Testis (tissue), 3 donors: Measurements from ENCODE around the gene TNFSF4. TPM values are rescaled to one million over a fixed set of nuclear protein-coding genes. Genes with fewer than 3 reads are reported as not detected.

Experiments
- DNase-seq: peaks from one replicate; pipeline ENCODE4 v3.0.0-alpha.2; 2019
- H3K27ac ChIP-seq, 2 donors: fragments of 200-600 bp; sonication (generic); one replicate each; pipeline ENCODE4 v1.5.1; 2019
- H3K27me3 ChIP-seq: fragments of 200-600 bp; sonication (generic); one replicate; pipeline ENCODE4 v1.5.1; 2019
- H3K36me3 ChIP-seq: fragments of 200-600 bp; sonication (generic); one replicate; pipeline ENCODE4 v1.5.1; 2017; ENCODE audit warnings: low read depth; ENCODE audit errors: missing control alignments
- H3K4me1 ChIP-seq: fragments of 200-600 bp; sonication (generic); one replicate; pipeline ENCODE4 v1.5.1; 2019
- H3K4me3 ChIP-seq, 2 donors: fragments of 200-600 bp; sonication (generic); one replicate each; pipeline ENCODE4 v1.5.1; 2017 to 2019
- H3K9me3 ChIP-seq: fragments of 200-600 bp; sonication (generic); one replicate; pipeline ENCODE4 v1.5.1; 2017
- CTCF ChIP-seq, 3 experiments: fragments of 450-650 bp in 2 of 3; fragments of 200-600 bp in 1 of 3; sonication (generic) in 1 of 3; IDR thresholded peaks; one replicate each; pipeline ENCODE4 v1.5.1; 2016 to 2019; ENCODE audit warnings: antibody characterized with exemption in 3 of 3, mild to moderate bottlenecking in 2 of 3, moderate library complexity in 1 of 3
- POLR2A ChIP-seq: fragments of 450-650 bp; IDR thresholded peaks from one replicate; pipeline ENCODE4 v1.6.1; 2017; ENCODE audit warnings: antibody characterized with exemption, mild to moderate bottlenecking, moderate library complexity
- WGBS, 2 donors: methylation state at CpG; one replicate each; pipeline ENCODE4 v1.1.5; 2018; 5-methylcytosine and 5-hydroxymethylcytosine counted together
- intact Hi-C: fragments of 100-400 bp; cut with DNase I; formaldehyde crosslinking; loops from one replicate; pipeline ENCODE4 v1.15.1; 2023; ENCODE audit warnings: low total_unique reads
- polyA plus RNA-seq: library from polyadenylated mRNA; stranded (reverse); fragments of 350-450 nt; fragmentation: Illumina TruSeq; extraction: RNeasy Lipid Tissue Mini Kit (QIAGEN cat#74804); gene quantifications from one replicate; pipeline ENCODE4 v1.2.3, GENCODE V29; 2014; ENCODE audit warnings: low read depth, low replicate concordance; ENCODE audit not compliant: insufficient read depth
- total RNA-seq, 2 donors: library from RNA; depleted of rRNA; stranded (reverse); fragments of >200 nt; gene quantifications; one replicate each; pipeline ENCODE4 v1.2.3, GENCODE V29; 2016

The TNFSF4 gene
- total and polyA plus RNA-seq, 3 donors from 2014 or later, result 11.2 to 17.6 (median 11.5) TPM

GRCh38 chr1:173139706-173140105, 67.4 kb downstream of the TNFSF4 start:
- Histone ChIP-seq H3K4me3 (no peak overlapping the region), H3K9me3 (no peaks in the 10 kb centered on the region), H3K27ac (no peak overlapping the region), H3K36me3 (no peaks in the 10 kb centered on the region), H3K4me1 (no peaks in the 10 kb centered on the region), H3K27me3 (no peaks in the 10 kb centered on the region)
- DNase-seq, result no peak
- intact Hi-C loops, result no loop called here
- 92% methylated on average over 3 of the region's 3 CpGs for WGBS, 2 donors
- TF ChIP-seq CTCF (IDR thresholded peaks at IDR 0.05) (no peak), POLR2A (no peak)

- Histone ChIP-seq H3K36me3 (no peaks in the 10 kb centered on the region), H3K27ac (no peak overlapping the region), H3K4me3 (no peak overlapping the region), H3K27me3 (no peaks in the 10 kb centered on the region), H3K4me1 (no peaks in the 10 kb centered on the region), H3K9me3 (no peaks in the 10 kb centered on the region)
- intact Hi-C loops, result no loop called here
- no peak for TF ChIP-seq CTCF (IDR thresholded peaks at IDR 0.05)
- TF ChIP-seq POLR2A, result no peak
- 86 to 88% methylated on average over 2 of the region's 2 CpGs for WGBS, 2 donors
- DNase-seq, result no peak
Observed at GRCh38 chr1:173137107-173137706, 69.9 kb downstream of the TNFSF4 start.

GRCh38 chr1:173134800-173135199, 72.3 kb downstream of the TNFSF4 start:
- intact Hi-C loops, result no loop called here
- 88 to 89% methylated on average over 4 to 5 of the region's 5 CpGs for WGBS, 2 donors
- no peaks in the 10 kb centered on the region for H3K4me1 ChIP-seq
- H3K9me3 ChIP-seq, result no peaks in the 10 kb centered on the region
- no peak overlapping the region for H3K4me3 ChIP-seq
- TF ChIP-seq CTCF (IDR thresholded peaks at IDR 0.05), result no peak
- no peak for TF ChIP-seq POLR2A
- DNase-seq, result no peak
- no peak overlapping the region for H3K27ac ChIP-seq
- H3K27me3 ChIP-seq, result no peaks in the 10 kb centered on the region
- H3K36me3 ChIP-seq, result no peaks in the 10 kb centered on the region

GRCh38 chr1:173134029-173134428, 73.1 kb downstream of the TNFSF4 start:
- no peak for TF ChIP-seq CTCF (IDR thresholded peaks at IDR 0.05)
- no peak for TF ChIP-seq POLR2A
- Histone ChIP-seq H3K4me3 (no peak overlapping the region), H3K9me3 (no peaks in the 10 kb centered on the region), H3K27me3 (no peaks in the 10 kb centered on the region), H3K27ac (no peak overlapping the region), H3K4me1 (no peaks in the 10 kb centered on the region), H3K36me3 (no peaks in the 10 kb centered on the region)
- 58 to 76% methylated on average over 4 of the region's 4 CpGs for WGBS, 2 donors
- no peak for DNase-seq
- intact Hi-C loops, result no loop called here

Other genes with a start within 250 kb of the TNFSF4 start
- under 1 TPM; 0.16 to 0.43 TPM for gene TNFSF18, start 156.4 kb downstream of the TNFSF4 start, total RNA-seq
- gene TNFSF18, start 156.4 kb downstream of the TNFSF4 start, polyA plus RNA-seq, result 0.16 TPM